A172 (cell line): ENCODE results near the gene SIX1. TPM values are rescaled to one million over a fixed set of nuclear protein-coding genes. Genes with fewer than 3 reads are reported as not detected.

Experiments used
- total RNA-seq: library from RNA; depleted of rRNA; stranded (reverse); fragments of >200 nt; shearing (Covaris generic); gene quantifications from 2 replicates; pipeline ENCODE4 v1.2.3, GENCODE V29; 2014; rRNA removed

The SIX1 gene
- total RNA-seq, 1 experiment from 2014 or later, result 3.2 TPM

Other genes with a start within 250 kb of the SIX1 start
- not detected in 2 replicates for gene C14orf39, start 163.4 kb downstream of the SIX1 start, total RNA-seq
- not detected in 2 replicates for gene SIX6, start 140.3 kb downstream of the SIX1 start, total RNA-seq
- 6.5 and 7.5 TPM in 2 replicates for gene SIX4, start 74.9 kb upstream of the SIX1 start, total RNA-seq
- 29.7 and 39.6 TPM in 2 replicates for gene MNAT1, start 85.3 kb upstream of the SIX1 start, total RNA-seq